ENCODE data around the gene SRRM4. TPM values are rescaled to one million over a fixed set of nuclear protein-coding genes. Genes with fewer than 3 reads are reported as not detected.

SRRM4 gene
- total RNA-seq, 4 donors from 2014 or later = not detected

GRCh38 chr12:119200601-119201000, 219.3 kb downstream of the SRRM4 start:
- Histone ChIP-seq H3K27me3 (no peaks in the 10 kb centered on the region), H3K4me3 (no peak overlapping the region), H3K27ac (no peak overlapping the region), H3K9me3 (no peaks in the 10 kb centered on the region), H3K4me1 (no peaks in the 10 kb centered on the region), H3K36me3 (no peaks in the 10 kb centered on the region)
- TF ChIP-seq POLR2A (IDR thresholded peaks at IDR 0.05) = no peak
- no peak for TF ChIP-seq EP300 (IDR thresholded peaks at IDR 0.05)
- TF ChIP-seq CTCF (IDR thresholded peaks at IDR 0.05) = no peak
- TF ChIP-seq POLR2AphosphoS5 (IDR thresholded peaks at IDR 0.05) = no peak
- DNase-seq (ENCODE audit: low spot score in 2 of 2) = no peak
- WGBS = 96% methylated on average over 4 of the region's 4 CpGs

- no peak for TF ChIP-seq POLR2A (IDR thresholded peaks at IDR 0.05)
- no peak for TF ChIP-seq CTCF (IDR thresholded peaks at IDR 0.05)
- no peak for TF ChIP-seq POLR2AphosphoS5 (IDR thresholded peaks at IDR 0.05)
- no peak for TF ChIP-seq EP300 (IDR thresholded peaks at IDR 0.05)
- no peaks in the 10 kb centered on the region for H3K36me3 ChIP-seq
- DNase-seq (ENCODE audit: low spot score in 2 of 2) = no peak
- no peaks in the 10 kb centered on the region for H3K27me3 ChIP-seq
- WGBS = 86% methylated on average over 8 of the region's 9 CpGs
- no peak overlapping the region for H3K4me3 ChIP-seq
- no peaks in the 10 kb centered on the region for H3K9me3 ChIP-seq
- H3K27ac ChIP-seq = no peak overlapping the region
- H3K4me1 ChIP-seq = no peaks in the 10 kb centered on the region
These were observed 220.6 kb downstream of the SRRM4 start for GRCh38 chr12:119201789-119202543.

- Histone ChIP-seq H3K4me1 (peaks cover 3% of the 10 kb centered on the region), H3K27ac (no peak overlapping the region), H3K36me3 (no peaks in the 10 kb centered on the region), H3K27me3 (no peaks in the 10 kb centered on the region), H3K9me3 (no peaks in the 10 kb centered on the region), H3K4me3 (no peak overlapping the region)
- WGBS = 24% methylated on average over 2 of the region's 2 CpGs
- no peak for TF ChIP-seq POLR2A (IDR thresholded peaks at IDR 0.05)
- no peak for TF ChIP-seq CTCF (IDR thresholded peaks at IDR 0.05)
- no peak for TF ChIP-seq EP300 (IDR thresholded peaks at IDR 0.05)
- TF ChIP-seq POLR2AphosphoS5 (IDR thresholded peaks at IDR 0.05) = no peak
- DNase-seq (ENCODE audit: low spot score in 2 of 2) = no peak
These were observed 221.2 kb downstream of the SRRM4 start for GRCh38 chr12:119202544-119202943.

GRCh38 chr12:119204131-119204530, 222.8 kb downstream of the SRRM4 start:
- no peak for DNase-seq (ENCODE audit: low spot score in 2 of 2)
- TF ChIP-seq EP300 (IDR thresholded peaks at IDR 0.05) (no peak), POLR2A (IDR thresholded peaks at IDR 0.05) (no peak), POLR2AphosphoS5 (IDR thresholded peaks at IDR 0.05) (no peak), CTCF (IDR thresholded peaks at IDR 0.05) (no peak)
- Histone ChIP-seq H3K4me1 (peaks cover 17% of the 10 kb centered on the region), H3K36me3 (no peaks in the 10 kb centered on the region), H3K27me3 (no peaks in the 10 kb centered on the region), H3K9me3 (no peaks in the 10 kb centered on the region), H3K4me3 (no peak overlapping the region), H3K27ac (no peak overlapping the region)
- 22% methylated on average over 2 of the region's 2 CpGs for WGBS

- no peak for TF ChIP-seq POLR2AphosphoS5 (IDR thresholded peaks at IDR 0.05)
- H3K27ac ChIP-seq = no peak overlapping the region
- H3K9me3 ChIP-seq = no peaks in the 10 kb centered on the region
- no peaks in the 10 kb centered on the region for H3K27me3 ChIP-seq
- peaks cover 20% of the 10 kb centered on the region for H3K4me1 ChIP-seq
- DNase-seq (ENCODE audit: low spot score in 2 of 2) = no peak
- 76% methylated on average over 7 of the region's 7 CpGs for WGBS
- no peaks in the 10 kb centered on the region for H3K36me3 ChIP-seq
- H3K4me3 ChIP-seq = no peak overlapping the region
These were observed 223.4 kb downstream of the SRRM4 start for GRCh38 chr12:119204671-119205285.
